CD4-positive, alpha-beta T cell treated with Interleukin-17A for 1 hour (primary cell): ENCODE results near the gene LHFPL2.

Experiments used
- DNase-seq: peaks from one replicate; pipeline ENCODE4 v3.0.0-alpha.2; 2020

Gene LHFPL2

GRCh38 chr5:78593465-78593864 lies 55.1 kb downstream of the LHFPL2 start:
- DNase-seq = no peak

- DNase-seq = no peak
Measured at GRCh38 chr5:78592735-78593386, 55.7 kb downstream of the LHFPL2 start.

- no peak for DNase-seq
Measured at GRCh38 chr5:78591972-78592700, 56.4 kb downstream of the LHFPL2 start.

GRCh38 chr5:78591138-78591612 lies 57.4 kb downstream of the LHFPL2 start:
- DNase-seq = no peak

GRCh38 chr5:78589923-78590322 lies 58.6 kb downstream of the LHFPL2 start:
- DNase-seq = no peak

GRCh38 chr5:78588507-78588906 lies 60.1 kb downstream of the LHFPL2 start:
- DNase-seq = no peak

GRCh38 chr5:78587775-78588291 lies 60.7 kb downstream of the LHFPL2 start:
- DNase-seq = no peak

GRCh38 chr5:78587081-78587774 lies 61.3 kb downstream of the LHFPL2 start:
- DNase-seq = no peak

- no peak for DNase-seq
Measured at GRCh38 chr5:78586251-78586650, 62.3 kb downstream of the LHFPL2 start.

- no peak for DNase-seq
Measured at GRCh38 chr5:78578015-78578414, 70.6 kb downstream of the LHFPL2 start.

- no peak for DNase-seq
Measured at GRCh38 chr5:78577071-78577807, 71.3 kb downstream of the LHFPL2 start.

- DNase-seq = no peak
Measured at GRCh38 chr5:78576376-78576775, 72.2 kb downstream of the LHFPL2 start.

- no peak for DNase-seq
Measured at GRCh38 chr5:78574731-78575161, 73.8 kb downstream of the LHFPL2 start.

- DNase-seq = no peak
Measured at GRCh38 chr5:78574131-78574673, 74.4 kb downstream of the LHFPL2 start.

- DNase-seq = no peak
Measured at GRCh38 chr5:78573318-78573717, 75.3 kb downstream of the LHFPL2 start.

- no peak for DNase-seq
Measured at GRCh38 chr5:78570646-78571045, 77.9 kb downstream of the LHFPL2 start.

GRCh38 chr5:78569441-78569840 lies 79.1 kb downstream of the LHFPL2 start:
- no peak for DNase-seq

- DNase-seq = no peak
Measured at GRCh38 chr5:78568676-78569075, 79.9 kb downstream of the LHFPL2 start.

GRCh38 chr5:78568212-78568611 lies 80.4 kb downstream of the LHFPL2 start:
- no peak for DNase-seq

- no peak for DNase-seq
Measured at GRCh38 chr5:78567617-78568016, 81.0 kb downstream of the LHFPL2 start.

GRCh38 chr5:78566747-78567425 lies 81.7 kb downstream of the LHFPL2 start:
- no peak for DNase-seq

GRCh38 chr5:78565395-78565794 lies 83.2 kb downstream of the LHFPL2 start:
- DNase-seq = no peak
